Memory B cell (primary cell): ENCODE data around the gene TMEM178B.
"Not testable (repeated sequence)": the region's sequence is repeated elsewhere in the genome, so short reads cannot be mapped to it uniquely, and the experiment has no call there.

Source experiments
- ATAC-seq: fragments of 150-1000 bp; cut with Tn5 transposase; 2 replicates; pipeline ENCODE4 v1.10.0; 2021; ENCODE audit warnings: low read depth, mild to moderate bottlenecking, moderate library complexity
- DNase-seq, 2 donors: peaks; one replicate each; pipeline ENCODE4 v3.0.0; 2022; ENCODE audit warnings: low spot score in 2 of 2
- H3K27ac Mint-ChIP-seq: one replicate; pipeline ENCODE4 v1.8.0; 2022; ENCODE audit warnings: mild to moderate bottlenecking, moderate library complexity, mixed read lengths
- H3K27me3 Mint-ChIP-seq: one replicate; pipeline ENCODE4 v1.8.0; 2022; ENCODE audit warnings: mixed read lengths
- H3K36me3 Mint-ChIP-seq: one replicate; pipeline ENCODE4 v1.8.0; 2022; ENCODE audit warnings: mild to moderate bottlenecking, mixed read lengths
- H3K4me1 Mint-ChIP-seq: one replicate; pipeline ENCODE4 v1.8.0; 2022; ENCODE audit warnings: mixed read lengths
- H3K4me3 Mint-ChIP-seq: one replicate; pipeline ENCODE4 v1.8.0; 2022; ENCODE audit warnings: mild to moderate bottlenecking, moderate library complexity, mixed read lengths
- H3K9me3 Mint-ChIP-seq: one replicate; pipeline ENCODE4 v1.8.0; 2022; ENCODE audit warnings: mixed read lengths

The TMEM178B gene

DNA sequence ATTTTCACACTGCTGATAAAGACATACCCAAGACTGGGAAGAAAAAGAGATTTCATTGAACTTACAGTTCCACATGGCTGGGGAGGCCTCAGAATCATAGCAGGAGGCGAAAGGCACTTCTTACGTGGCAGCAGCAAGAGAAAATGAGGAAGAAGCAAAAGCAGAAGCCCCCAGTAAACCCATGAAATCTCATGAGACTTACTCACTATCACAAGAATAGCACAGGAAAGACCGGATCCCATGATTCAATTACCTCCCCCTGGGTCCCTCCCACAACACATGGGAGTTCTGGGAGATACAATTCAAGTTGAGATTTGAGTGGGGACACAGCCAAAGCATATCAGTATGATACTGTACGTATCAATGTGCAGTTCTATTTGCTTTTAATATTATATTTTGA, 121.9 kb downstream of the TMEM178B start:
- not testable (repeated sequence) for H3K4me3 Mint-ChIP-seq, H3K36me3 Mint-ChIP-seq, H3K27me3 Mint-ChIP-seq, H3K9me3 Mint-ChIP-seq
- ATAC-seq = peak; percentile 53
- Mint-ChIP-seq H3K4me1 (peaks cover 11% of the 10 kb centered on the region), H3K27ac (peak overlapping the region; percentile 17)
- peak in 1 of 2 donors; percentile 5 for DNase-seq

GRCh38 chr7:141198194-141198958, 124.5 kb downstream of the TMEM178B start:
- Mint-ChIP-seq H3K27ac (no peak overlapping the region), H3K36me3 (no peaks in the 10 kb centered on the region), H3K27me3 (no peaks in the 10 kb centered on the region), H3K4me1 (peaks cover 11% of the 10 kb centered on the region), H3K9me3 (no peaks in the 10 kb centered on the region), H3K4me3 (no peak overlapping the region)
- ATAC-seq = no peak
- DNase-seq = no peak

DNA sequence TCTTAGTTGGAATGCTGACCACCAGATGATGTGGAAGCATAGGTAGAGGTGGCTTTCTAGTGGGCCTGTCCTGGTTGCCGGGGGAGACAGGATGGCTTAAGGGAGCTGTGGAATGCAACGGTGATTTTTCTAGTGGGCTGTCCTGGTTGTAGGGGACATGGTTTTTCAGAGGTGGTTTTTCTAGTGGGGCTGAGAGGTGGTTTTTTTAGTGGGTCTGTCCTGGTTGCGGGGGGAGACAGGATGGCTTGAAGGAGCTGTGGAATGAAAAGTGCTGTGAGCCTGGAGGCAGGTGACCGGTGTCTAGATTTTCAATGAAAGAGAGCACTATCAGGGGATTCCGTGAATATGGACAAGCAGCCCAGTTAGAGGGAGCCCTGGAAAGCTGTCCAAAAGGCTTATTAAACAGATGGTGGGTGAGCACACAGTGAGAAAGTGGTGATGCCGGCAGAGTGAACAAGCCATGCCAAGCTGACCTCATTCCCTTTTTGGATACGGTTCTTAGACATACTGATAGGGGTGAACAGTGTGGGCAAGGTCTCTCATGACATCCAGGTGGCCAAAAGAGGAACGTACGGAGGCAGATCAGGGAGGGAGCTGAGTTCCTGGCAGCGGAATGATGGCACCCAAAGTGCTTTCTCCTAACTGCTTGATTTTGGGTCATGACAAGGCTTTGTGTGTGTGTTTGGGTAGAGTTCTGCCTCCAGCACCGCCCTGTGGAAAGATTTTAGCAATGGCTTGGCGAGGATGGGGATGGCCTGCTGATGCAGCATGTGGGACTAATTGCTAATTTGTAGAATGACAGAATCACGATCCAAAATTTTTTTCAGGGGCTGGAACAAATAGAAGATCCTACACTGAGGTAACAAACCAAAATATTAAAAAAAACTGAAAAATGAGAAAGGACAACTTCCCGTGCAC, 126.6 kb downstream of the TMEM178B start:
- no peaks in the 10 kb centered on the region for H3K27me3 Mint-ChIP-seq
- ATAC-seq (no peak), DNase-seq (no peak)
- H3K36me3 Mint-ChIP-seq = no peaks in the 10 kb centered on the region
- H3K4me1 Mint-ChIP-seq = peaks cover 8% of the 10 kb centered on the region
- no peaks in the 10 kb centered on the region for H3K9me3 Mint-ChIP-seq
- H3K27ac Mint-ChIP-seq = no peak overlapping the region
- H3K4me3 Mint-ChIP-seq = no peak overlapping the region

- Mint-ChIP-seq H3K27ac (no peak overlapping the region), H3K27me3 (peaks cover 3% of the 10 kb centered on the region), H3K9me3 (no peaks in the 10 kb centered on the region), H3K36me3 (no peaks in the 10 kb centered on the region), H3K4me1 (peaks cover 3% of the 10 kb centered on the region), H3K4me3 (no peak overlapping the region)
- ATAC-seq (no peak), DNase-seq (no peak)
Observed at GRCh38 chr7:141201145-141201885, 127.5 kb downstream of the TMEM178B start.

GRCh38 chr7:141202535-141202934, 128.7 kb downstream of the TMEM178B start:
- H3K27me3 Mint-ChIP-seq = peaks cover 3% of the 10 kb centered on the region
- no peak overlapping the region for H3K4me3 Mint-ChIP-seq
- H3K9me3 Mint-ChIP-seq = no peaks in the 10 kb centered on the region

DNA sequence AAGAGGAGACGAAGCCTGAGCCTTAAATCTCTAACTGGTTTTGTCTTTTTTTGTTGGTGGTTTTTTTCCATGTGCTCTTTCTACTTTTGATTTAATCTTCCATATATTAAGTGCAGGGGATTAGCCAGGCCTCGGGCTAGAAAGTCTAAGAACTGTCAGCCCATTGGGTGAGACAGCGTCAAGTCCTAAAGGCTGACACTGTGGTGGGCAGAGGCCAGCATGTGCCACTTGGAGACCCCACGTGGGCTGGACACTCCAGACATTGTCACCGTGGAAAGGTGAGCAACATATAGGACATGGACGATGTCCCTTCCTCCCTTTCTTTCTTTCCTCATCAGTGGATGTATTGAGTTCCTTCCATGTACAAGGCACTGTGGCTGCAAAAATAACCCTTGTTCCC, 129.3 kb downstream of the TMEM178B start:
- H3K36me3 Mint-ChIP-seq = no peaks in the 10 kb centered on the region
- no peak overlapping the region for H3K4me3 Mint-ChIP-seq
- H3K9me3 Mint-ChIP-seq = no peaks in the 10 kb centered on the region
- no peak for ATAC-seq
- peaks cover 3% of the 10 kb centered on the region for H3K27me3 Mint-ChIP-seq
- no peaks in the 10 kb centered on the region for H3K4me1 Mint-ChIP-seq
- DNase-seq = no peak
- H3K27ac Mint-ChIP-seq = no peak overlapping the region

More at GRCh38 chr7:141202535-141202934, 128.7 kb downstream of the TMEM178B start:
- DNase-seq (no peak), ATAC-seq (no peak)
- H3K27ac Mint-ChIP-seq = no peak overlapping the region
- H3K36me3 Mint-ChIP-seq = no peaks in the 10 kb centered on the region
- H3K4me1 Mint-ChIP-seq = no peaks in the 10 kb centered on the region

GRCh38 chr7:141203586-141203985, 129.7 kb downstream of the TMEM178B start:
- peaks cover 3% of the 10 kb centered on the region for H3K27me3 Mint-ChIP-seq
- no peak overlapping the region for H3K27ac Mint-ChIP-seq
- no peak overlapping the region for H3K4me3 Mint-ChIP-seq
- ATAC-seq (no peak), DNase-seq (no peak)
- H3K4me1 Mint-ChIP-seq = no peaks in the 10 kb centered on the region
- no peaks in the 10 kb centered on the region for H3K36me3 Mint-ChIP-seq
- H3K9me3 Mint-ChIP-seq = no peaks in the 10 kb centered on the region

DNA sequence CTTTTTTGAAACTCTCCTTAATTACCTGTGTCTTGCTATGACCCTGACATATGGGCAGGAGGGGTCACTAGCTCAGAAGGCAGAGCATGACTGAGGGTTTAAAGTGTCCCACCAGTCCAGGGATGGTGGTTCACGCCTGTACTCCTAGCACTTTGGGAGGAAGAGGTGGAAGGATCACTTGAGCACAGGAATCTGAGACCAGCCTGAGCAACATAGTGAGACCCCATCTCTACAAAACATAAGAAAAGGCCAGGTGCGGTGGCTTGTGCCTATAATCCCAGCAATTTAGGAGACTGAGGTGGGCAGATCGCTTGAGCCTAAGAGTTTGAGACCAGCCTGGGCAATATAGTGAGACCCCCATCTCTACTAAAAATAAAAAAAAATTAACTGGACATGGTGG, 133.8 kb downstream of the TMEM178B start:
- Mint-ChIP-seq H3K27me3 (peaks cover 8% of the 10 kb centered on the region), H3K9me3 (no peaks in the 10 kb centered on the region), H3K36me3 (no peaks in the 10 kb centered on the region), H3K4me3 (no peak overlapping the region), H3K4me1 (no peaks in the 10 kb centered on the region), H3K27ac (no peak overlapping the region)
- DNase-seq (no peak), ATAC-seq (no peak)

DNA sequence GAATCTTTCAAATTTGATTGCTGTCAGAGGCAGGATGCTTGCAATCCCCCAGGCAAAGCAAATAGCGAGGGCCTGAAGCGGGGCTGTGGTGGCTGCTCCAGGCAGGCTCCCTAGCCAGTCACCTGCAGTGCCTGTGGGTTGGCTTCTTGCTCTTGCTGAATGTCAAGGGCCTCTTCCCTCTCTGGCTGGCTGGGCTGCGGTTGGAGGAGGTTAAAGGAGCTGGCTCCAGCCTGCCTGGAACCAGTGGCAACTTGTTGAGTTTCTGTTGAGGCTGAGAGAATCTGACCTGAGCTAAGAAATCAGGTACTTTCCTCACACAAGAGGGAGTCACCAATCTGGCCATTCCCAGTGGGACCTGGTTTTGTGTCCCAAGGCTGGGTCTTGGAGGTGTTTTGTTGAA, 134.7 kb downstream of the TMEM178B start:
- Mint-ChIP-seq H3K4me1 (no peaks in the 10 kb centered on the region), H3K9me3 (no peaks in the 10 kb centered on the region), H3K27ac (no peak overlapping the region), H3K27me3 (peaks cover 8% of the 10 kb centered on the region), H3K36me3 (no peaks in the 10 kb centered on the region), H3K4me3 (no peak overlapping the region)
- no peak for ATAC-seq
- no peak for DNase-seq

DNA sequence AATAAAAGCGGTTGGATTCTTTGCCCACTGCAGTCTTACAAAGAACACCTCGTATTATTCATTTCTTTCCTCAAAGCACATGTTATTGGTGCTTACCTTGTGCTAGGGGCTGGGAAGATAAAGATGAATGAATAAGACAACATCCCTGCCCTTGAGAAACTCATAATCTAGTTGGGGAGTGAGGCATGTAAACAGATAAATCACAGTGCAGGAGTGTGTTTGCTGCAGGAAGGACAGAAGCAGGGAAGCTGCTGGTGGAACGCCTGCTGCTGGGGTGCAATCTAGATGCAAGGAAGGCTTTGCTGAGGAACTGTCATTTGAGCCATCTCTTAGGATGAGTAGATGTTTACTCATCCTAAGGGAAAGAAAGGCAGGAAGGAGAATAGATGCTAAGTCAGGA, 135.6 kb downstream of the TMEM178B start:
- H3K36me3 Mint-ChIP-seq = no peaks in the 10 kb centered on the region
- peaks cover 8% of the 10 kb centered on the region for H3K27me3 Mint-ChIP-seq
- ATAC-seq = no peak
- no peaks in the 10 kb centered on the region for H3K9me3 Mint-ChIP-seq
- no peak overlapping the region for H3K4me3 Mint-ChIP-seq
- no peaks in the 10 kb centered on the region for H3K4me1 Mint-ChIP-seq
- no peak overlapping the region for H3K27ac Mint-ChIP-seq
- DNase-seq = no peak

DNA sequence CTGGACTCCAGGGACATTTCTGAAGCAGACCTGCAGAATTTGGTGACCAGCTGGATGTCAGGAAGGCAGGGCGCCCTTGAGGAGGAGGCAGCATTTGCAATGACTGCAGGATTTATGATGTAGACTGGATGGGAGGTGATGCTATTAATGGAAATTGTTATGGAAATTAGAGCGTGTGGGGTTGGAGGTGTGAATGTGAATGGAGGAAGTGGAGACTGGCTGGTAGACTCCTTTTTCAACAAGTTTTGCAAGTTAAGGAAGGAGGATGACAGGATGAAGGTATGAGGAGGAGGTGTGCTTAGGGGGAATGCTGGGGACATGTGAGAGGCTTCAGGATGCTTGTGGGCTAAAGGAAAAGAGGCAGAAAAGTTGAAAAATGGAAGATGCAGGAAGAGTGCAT, 137.0 kb downstream of the TMEM178B start:
- ATAC-seq (no peak), DNase-seq (no peak)
- H3K4me1 Mint-ChIP-seq = no peaks in the 10 kb centered on the region
- H3K27me3 Mint-ChIP-seq = peaks cover 10% of the 10 kb centered on the region
- H3K36me3 Mint-ChIP-seq = no peaks in the 10 kb centered on the region
- no peaks in the 10 kb centered on the region for H3K9me3 Mint-ChIP-seq
- H3K27ac Mint-ChIP-seq = no peak overlapping the region
- H3K4me3 Mint-ChIP-seq = no peak overlapping the region

DNA sequence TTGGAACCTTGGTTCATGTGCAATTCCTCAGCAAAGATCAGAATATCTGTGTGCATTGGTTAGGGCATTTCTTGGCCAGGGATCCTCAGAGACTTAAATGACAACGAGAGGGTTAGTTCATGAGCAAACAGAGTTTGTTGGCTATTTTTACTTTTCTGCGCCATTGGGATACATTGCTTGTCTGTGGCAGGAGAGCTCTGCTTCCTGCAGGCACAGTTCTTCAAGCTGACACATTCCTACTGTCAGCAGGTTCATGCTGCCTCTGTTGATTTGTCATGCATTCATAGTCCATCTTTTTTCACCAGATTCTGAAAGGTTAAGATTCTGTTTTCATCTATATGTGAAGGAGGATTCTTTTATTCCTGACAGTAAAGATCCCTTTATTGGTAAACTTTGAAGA, 139.4 kb downstream of the TMEM178B start:
- peaks cover 10% of the 10 kb centered on the region for H3K27me3 Mint-ChIP-seq
- H3K27ac Mint-ChIP-seq = no peak overlapping the region
- no peak overlapping the region for H3K4me3 Mint-ChIP-seq
- H3K9me3 Mint-ChIP-seq = no peaks in the 10 kb centered on the region
- H3K4me1 Mint-ChIP-seq = no peaks in the 10 kb centered on the region
- no peak for ATAC-seq
- no peak for DNase-seq
- no peaks in the 10 kb centered on the region for H3K36me3 Mint-ChIP-seq

DNA sequence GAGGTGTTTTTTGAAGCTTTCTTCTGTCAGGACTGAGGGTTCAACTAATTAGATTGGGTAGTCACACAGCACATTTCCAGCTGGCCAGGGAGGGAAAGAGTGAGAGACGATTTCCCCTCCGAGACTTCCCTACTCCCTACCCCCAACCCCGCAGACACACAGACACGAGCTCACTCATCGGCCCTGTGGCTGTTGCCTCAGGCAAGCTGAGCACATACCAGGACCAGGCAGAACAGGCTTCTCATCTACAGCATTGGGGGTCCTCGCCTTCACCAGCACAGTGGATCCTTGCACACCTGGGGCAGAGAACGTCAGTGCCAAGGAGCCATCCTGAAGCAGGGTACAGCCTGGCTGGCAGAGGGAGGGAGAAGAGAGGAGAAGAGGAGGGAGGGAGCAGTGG, 144.1 kb downstream of the TMEM178B start:
- Mint-ChIP-seq H3K36me3 (no peaks in the 10 kb centered on the region), H3K27ac (no peak overlapping the region), H3K9me3 (peaks cover 2% of the 10 kb centered on the region), H3K27me3 (peaks cover 10% of the 10 kb centered on the region), H3K4me3 (no peak overlapping the region), H3K4me1 (no peaks in the 10 kb centered on the region)
- no peak for DNase-seq
- no peak for ATAC-seq

- H3K27me3 Mint-ChIP-seq = peaks cover 10% of the 10 kb centered on the region
- ATAC-seq (no peak), DNase-seq (no peak)
- no peaks in the 10 kb centered on the region for H3K36me3 Mint-ChIP-seq
- no peak overlapping the region for H3K27ac Mint-ChIP-seq
- peaks cover 2% of the 10 kb centered on the region for H3K9me3 Mint-ChIP-seq
- H3K4me3 Mint-ChIP-seq = no peak overlapping the region
- H3K4me1 Mint-ChIP-seq = no peaks in the 10 kb centered on the region
Observed at GRCh38 chr7:141218941-141219340, 145.1 kb downstream of the TMEM178B start.
